UCSD-AML1 (cell line): Measurements from ENCODE around the gene DNMT3B.
"Not testable (repeated sequence)": the region's sequence is repeated elsewhere in the genome, so short reads cannot be mapped to it uniquely, and the experiment has no call there.

ENCODE experiments used
- DNase-seq: peaks from one replicate; lab custom pipeline; 2025; ENCODE audit not compliant: unreplicated experiment; lab: John Stamatoyannopoulos, UW

Gene DNMT3B

DNA sequence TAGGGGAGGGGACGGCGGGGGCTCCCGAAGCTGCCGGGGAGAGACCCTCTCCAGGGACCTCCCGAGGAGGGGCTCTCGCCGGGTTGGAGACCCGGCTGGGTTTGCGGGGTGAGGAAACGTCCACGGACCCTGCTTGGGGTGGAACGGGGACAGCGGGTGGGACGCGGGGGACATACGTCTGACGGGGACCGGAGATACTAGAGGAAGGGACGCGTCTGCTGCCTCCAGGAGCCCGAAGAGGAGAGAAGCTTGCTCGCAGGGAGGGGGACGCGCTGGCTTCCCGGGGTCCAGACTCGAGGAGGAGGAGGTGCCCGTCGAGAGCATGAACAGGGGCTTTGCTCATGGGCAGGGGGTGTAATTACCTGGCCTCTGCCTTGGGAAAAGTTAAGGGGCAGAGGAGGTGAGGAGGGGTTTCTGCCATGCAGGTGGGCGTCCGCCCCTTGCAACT, 593 bp downstream of the DNMT3B start:
- no peak for DNase-seq

DNA sequence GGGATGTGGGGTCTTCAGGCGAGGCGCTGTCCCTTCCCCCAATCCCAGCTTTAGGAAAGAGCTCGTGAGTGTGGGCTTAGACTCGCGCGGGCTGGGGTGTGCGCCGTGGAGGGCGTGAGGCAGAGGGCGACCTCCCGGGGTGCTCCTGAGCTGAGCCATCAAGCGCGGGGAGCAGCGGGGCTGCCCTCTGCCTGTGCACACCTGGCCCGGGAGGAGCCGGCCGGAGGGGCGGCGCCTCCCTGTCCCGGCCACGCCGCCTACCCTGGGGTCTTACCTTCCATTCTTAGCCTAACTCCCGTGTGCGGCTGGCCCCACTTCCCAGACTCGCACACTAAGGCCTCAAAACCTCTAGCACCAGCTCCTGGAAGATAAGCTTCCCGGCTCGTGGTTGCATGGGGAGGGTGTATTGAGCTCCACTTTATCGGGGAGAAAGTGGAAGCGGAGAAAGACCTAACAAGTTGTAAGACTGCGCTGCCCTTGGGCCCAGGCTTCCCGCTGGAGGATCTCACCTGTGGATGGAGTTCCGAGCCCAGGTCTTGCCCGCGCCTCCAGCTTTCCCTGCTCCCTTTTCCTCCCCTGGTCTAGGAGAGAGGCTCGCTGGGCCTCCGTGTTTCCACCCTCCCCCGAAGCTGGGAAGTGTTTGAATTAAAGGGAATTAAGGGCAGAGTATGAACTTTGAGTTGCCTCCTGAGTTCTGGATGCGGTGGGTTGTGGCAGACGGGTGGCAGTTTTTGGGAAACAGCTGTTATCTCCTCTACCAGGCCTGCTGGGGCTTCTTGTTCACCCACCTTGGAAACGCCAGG, 1.2 kb downstream of the DNMT3B start:
- DNase-seq, result no peak

DNA sequence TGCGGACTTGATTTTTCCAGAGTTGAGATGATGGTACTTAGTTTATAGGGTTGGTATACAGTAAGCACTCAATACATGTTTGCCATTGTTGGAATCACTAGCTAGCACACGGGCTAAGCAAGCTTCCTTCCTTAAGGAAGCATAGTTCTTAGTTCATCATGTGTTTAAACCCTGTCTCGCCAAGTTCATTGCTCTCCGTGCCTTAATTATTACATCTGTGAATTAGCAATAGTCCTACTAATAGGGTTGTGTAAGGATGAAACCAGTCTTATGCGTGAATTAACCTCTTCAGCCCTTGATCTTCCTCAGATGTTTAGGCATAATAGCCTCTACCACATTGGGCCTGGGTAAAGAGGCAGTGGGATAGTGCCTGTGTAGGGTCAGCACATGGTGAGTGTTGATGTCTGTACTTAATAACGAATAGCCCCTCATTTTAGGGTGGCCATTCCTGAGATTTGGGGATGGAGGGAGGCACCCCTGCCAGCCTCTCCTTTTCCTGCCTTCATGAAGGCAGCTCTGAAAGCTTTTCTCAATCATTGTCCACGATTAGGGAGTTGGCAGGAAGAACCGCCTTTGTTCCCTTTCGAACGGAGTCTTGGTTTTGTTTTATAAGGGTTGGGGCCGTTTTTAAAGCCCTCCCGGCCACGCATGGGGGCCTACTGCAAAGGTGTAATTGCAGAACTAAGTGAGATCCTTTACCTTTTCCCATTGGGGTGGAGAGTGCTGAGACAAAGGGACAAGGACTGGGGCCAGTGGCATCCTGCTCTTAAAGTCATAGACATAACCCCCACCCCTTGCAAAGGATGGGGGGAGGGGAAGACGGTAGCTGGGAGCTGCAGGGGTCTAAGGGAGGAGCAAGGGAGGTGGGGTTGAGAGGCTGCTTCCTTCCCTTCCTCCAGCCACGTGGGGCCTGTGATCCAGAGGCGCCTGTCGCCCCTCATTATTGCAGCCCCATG, 2.1 kb downstream of the DNMT3B start:
- peak; percentile 55 for DNase-seq

DNA sequence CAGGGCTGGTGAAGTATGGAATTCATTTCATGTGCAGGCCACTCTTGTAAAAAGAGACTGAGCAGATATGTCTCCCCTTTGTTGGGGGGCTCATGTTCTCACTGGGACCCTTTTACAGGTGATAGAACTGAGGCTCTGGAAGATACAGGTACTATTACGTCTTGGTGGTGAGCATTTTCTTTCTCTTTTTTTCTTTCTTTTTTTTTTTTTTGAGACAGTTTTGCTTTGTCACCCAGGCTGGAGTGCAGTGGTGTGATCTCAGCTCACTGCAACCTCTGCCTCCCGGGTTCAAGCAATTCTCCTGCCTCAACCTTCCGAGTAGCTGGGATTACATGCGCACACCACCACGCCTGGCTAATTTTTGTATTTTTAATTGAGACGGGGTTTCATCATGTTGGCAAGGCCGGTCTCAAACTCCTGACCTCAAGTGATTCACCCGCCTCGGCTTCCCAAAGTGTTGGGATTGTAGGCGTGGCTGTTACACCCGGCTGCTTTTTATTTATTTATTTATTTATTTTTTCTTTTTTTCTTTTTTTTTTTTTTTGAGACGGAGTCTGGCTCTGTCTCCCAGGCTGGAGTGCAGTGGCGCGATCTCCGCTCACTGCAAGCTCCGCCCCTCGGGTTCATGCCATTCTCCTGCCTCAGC, 3.2 kb downstream of the DNMT3B start:
- not testable (repeated sequence) for DNase-seq

DNA sequence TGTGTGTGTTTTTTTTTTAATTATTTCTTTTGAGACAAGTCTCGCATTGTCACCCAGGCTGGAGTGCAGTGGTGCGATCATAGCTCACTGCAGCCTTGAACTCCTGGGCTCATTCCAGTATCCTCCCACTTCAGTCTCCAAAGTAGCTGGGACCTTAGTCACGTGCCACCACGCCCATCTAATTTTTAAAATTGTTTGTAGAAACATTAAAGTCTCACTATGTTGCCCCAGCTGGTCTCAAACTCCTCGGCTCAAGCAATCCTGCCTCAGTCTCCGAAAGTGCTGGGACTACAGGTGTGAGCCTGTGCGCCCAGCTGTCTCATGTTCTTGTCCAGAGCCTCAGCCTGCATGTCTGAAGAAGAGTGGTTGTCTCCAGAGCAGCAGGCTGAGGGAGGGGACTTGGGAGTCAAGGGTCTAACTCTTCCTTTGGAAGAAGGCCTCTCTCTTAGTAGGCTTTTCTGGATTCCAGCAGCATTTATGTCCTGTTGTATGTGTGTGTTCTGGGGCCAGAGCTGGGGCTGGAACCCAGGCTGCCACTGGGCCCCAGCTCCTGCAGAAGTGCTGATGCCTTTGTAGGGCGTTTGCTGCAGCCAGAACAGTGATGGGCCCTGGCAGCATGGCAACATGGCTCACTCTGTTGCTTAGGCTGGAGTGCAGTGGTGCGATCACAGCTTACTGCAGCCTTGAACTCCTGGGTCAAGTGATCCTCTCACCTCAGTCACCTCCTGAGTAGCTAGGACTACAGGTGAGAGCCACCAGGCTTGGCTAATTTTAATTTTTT, 5.4 kb downstream of the DNMT3B start:
- no peak for DNase-seq

DNA sequence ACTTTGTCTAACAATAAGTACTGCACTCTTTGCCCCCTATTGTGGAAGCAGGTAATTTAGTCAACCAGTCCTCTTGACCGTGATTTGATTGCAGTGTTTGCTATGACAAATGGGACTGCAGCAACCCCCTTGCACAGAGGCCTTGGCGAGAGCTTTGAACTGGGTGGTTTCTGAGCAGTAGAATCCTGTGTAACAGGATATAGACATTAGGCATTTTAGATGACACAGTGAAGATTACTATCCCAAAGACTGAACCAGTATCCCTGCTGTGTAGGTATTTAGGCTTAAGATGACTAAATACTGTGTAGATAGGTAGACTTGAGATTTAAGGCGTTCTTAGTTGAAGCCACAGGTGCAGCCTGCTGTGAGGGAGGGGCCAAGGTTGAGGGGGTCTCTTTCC, 9.9 kb downstream of the DNMT3B start:
- DNase-seq, result no peak

DNA sequence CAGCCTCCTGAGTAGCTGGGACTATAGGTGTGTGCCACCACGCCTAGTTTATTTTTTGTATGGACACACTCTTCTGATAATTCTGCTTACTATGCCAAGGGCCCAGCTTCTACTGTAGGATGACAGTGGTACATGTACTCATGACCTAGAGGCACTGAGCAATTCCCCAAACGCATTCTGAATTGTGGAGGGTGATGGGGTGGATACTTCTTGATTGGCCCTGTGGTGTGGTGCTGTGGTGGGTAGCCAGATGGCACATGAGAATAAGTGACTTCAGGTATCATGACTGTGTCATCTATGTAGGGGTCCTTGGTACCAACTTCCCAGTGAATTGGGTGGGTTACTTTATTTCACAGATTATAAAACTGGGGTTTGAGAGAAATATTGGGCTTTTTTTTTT, 11.0 kb downstream of the DNMT3B start:
- no peak for DNase-seq

DNA sequence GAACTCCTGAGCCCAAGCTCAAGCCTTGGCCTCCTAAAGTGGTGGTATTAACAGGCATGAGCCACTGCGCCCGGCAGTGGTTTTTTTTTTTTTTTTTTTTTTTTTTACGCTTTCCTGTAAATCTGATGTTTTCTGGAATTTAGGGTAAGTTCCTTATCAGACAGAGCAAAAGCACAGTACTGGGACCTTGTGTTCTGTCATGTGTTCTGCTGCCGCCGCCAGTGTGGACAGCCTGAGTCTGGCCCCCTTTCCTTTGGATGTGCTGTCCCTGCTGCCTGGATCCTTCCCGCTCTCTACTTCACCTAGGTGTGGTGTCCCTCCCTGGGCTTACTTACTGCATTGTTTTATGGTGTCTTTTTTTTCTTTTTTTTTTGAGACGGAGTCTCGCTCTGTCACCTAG, 11.7 kb downstream of the DNMT3B start:
- no peak for DNase-seq

DNA sequence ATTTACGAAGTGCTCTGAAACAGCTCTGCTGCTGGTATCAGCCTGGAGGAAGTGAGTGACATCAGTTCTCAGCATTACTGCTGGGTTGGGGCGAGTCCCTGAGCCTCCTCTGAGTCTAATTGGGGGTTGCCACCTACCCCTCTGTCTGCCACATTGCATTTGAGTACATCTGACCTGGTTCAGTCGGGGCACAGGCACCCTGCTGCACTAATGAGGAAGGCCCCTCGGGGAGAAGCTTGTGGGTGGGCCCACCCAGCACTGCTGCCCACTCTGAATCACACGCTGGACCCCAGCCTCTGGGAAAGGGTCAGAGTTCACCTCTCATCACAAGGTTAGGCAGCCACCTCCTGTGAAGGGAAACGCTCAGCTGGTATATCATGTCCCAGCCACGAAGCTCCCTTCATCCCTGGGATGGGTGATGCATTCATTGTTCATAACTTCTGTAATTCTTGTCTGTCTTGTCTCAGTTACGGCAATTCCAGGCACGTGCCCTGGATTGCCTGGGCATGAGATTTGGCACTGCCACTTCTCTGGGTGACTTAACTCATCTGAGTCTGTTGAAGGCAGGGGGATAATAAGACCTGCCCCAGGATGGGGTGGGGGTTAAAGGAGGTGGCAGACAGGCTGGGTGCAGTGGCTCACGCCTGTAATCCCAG, 13.3 kb downstream of the DNMT3B start:
- no peak for DNase-seq

DNA sequence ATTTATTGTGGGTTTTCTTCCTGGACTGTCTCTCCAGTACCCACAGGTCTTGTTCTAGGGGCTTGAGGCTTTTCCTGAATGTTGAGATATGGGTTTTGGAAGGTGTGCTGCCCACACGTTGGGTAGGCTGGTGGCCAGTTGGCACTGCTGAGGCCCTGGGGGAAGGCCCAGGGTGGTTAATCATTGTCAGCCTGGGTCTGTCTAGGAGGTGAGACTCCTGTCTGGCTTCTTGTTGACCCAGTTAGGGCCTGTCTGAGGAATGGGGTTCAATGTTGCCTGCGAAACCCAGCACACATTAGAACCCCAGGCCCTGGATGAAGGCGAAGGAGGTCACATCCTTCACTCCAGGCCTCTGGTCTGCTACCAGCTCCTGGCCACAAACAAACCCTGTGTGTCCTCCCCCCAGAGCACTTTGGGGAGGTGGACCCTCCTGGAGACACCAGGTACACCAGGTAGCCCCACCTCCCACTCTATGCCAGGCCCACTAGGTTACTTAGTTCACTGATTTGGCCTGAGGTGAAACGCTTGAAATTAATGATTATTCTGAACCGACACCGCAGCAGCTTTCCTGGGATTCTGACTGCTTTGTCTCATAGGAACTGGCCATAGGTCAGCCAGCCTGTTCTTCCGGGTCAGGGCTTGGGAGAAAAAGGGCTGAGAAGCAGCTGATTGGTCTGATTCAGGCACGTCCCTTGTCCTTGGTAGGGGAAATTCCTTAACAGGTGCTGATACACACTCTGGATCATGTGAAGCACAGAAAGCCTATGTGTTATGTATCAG, 15.2 kb downstream of the DNMT3B start:
- no peak for DNase-seq

DNA sequence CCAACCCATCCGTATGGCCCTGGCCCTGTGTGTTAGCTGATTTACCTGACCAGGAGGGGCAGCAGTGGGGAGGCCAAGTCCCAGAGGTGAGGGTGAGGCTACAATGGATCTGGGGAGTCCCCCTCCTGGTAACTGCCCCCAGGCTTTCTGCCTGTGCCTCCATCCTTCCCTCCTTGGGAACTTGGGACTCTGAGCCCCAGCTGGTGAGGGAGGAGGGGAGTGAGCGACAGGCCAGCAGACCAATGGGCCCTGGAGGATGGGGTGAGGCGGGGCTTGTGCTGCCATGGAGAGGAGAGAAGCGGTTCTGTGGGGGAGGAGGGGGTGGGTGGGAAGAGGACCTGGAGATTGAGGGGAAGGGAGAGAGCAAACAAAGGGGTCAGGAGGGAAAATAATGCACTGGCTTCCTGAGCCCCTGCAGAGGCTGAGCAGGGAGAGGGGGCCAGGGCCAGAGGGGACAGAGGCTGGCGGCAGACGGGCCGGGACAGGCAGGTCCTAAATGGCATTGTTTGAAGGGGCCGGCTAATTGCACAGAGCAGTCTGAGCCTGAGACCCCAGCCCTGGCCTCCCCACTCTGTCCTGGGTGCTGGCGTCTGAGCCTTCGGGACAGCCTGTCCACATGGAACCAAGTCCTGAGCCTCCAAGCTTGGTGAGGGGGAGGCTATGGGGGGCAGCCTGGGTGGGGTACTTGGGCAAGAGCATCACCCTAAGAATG, 17.5 kb downstream of the DNMT3B start:
- DNase-seq, result no peak

DNA sequence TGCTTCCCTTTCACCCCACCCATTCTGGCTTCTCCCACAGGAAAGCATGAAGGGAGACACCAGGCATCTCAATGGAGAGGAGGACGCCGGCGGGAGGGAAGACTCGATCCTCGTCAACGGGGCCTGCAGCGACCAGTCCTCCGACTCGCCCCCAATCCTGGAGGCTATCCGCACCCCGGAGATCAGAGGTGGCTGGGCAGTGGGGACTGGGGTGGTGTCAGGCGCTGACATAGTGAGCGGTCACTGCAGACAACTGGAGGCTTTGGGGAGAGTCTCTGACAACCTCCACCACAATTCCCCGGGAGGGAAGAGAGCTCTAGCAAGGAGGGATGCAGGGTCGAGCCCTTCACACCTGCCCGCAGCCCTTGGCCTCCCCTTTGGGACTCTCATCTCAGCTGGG, 18.1 kb downstream of the DNMT3B start:
- DNase-seq, result no peak

DNA sequence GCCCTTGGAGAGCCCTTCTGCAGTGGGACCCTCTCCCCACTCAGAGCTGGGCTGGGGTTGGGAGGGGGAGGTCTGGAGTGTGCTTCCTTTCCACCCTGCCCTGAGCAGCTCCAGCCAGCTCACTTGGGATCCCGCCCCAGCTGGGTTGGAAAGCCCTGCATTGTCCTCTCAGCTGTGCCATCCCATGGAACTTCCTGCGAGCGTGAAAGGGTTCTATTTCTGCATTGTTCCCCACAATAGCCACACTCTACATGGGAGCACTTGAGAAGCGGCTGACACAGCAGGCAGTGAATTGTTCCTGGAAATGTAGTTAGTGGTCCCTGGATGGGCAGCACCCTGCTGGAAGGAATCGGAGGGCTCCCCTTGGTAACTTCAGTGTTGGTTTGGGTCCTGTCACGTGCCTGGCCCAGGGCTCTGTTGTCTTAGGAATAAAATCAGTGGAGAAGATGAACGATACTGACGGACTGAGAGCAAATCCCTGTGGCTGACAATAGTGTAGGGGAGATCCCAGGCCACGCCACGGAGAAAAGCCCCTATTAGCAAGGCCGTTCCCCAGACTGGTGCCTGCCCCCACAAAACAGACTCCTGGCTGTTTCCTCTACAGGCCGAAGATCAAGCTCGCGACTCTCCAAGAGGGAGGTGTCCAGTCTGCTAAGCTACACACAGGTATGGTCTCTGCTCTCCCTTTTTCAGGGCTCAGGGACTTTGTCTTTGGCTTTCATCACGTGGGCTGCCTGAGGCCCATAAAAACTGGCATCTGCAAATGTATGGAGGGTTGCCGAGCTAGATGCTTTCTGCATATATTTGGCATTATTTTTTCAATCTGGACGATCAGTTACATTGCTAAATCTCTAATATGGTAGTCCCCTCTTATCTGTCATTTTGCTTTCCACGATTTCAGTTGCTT, 18.8 kb downstream of the DNMT3B start:
- DNase-seq, result no peak

DNA sequence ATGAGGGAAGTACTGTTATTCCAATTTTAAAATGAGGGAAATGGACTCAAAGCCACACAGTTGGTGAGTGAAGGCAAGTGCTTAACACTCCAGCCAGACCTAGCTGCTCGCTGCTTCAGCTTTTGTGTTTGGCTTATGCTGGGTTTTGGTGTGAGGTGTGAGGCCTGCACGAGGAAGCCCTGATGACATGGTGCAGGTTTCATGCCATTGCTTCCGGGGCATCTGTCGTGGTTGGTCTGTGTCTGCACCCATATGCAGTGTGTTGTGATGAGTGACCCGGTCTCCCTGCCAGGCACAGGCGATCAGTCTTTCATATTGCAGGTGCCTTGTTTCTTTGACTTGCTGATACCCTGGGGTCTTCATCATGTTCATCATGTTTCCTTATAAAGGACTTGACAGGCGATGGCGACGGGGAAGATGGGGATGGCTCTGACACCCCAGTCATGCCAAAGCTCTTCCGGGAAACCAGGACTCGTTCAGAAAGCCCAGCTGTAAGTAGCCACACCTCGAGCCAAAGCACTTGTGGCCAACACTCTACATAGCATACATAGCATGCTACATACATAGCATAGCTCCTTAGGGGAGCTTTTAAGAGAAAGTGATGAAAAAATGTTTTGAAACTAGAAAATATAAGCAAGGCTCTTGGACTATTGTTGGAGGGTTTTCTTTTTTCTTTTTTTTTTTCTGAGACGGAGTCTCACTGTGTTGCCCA, 22.3 kb downstream of the DNMT3B start:
- DNase-seq, result no peak

DNA sequence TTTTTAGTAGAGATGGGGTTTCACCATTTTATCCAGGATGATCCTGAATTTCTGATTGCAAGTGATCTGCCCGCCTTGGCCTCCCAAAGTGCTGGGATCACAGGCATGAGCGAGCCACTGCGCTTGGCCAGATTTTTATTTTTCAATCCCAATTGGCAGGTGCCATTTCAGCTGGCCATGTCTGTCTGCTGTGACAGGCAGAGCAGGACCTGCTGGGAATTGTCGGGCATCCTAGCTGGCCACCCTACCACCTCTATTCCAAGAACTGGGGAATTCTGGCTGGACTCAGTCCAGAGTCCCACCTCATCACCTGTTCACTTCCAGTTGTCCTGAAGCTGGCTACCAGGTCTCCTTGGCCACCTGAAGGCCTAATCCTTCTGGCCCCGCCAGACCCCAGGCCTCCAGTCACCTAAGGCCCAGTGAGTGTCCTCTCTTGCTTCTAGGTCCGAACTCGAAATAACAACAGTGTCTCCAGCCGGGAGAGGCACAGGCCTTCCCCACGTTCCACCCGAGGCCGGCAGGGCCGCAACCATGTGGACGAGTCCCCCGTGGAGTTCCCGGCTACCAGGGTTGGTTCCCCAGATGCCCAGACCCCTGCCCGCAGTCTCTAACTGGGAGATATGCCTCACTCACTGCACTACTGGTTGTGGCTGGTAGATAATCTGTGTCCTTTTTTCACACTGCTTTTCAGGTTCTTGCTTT, 24.0 kb downstream of the DNMT3B start:
- DNase-seq, result no peak

DNA sequence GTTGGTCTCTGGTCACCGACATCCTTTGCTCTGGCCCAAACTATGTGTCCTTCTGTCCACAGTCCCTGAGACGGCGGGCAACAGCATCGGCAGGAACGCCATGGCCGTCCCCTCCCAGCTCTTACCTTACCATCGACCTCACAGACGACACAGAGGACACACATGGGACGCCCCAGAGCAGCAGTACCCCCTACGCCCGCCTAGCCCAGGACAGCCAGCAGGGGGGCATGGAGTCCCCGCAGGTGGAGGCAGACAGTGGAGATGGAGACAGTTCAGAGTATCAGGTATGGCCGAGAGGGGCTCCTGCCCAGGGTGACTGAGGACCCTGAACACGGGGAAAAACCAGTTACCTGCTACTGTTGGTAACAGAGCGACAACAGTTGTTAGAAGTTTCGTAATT, 25.0 kb downstream of the DNMT3B start:
- no peak for DNase-seq
